Measurements from ENCODE around the gene ALG5. TPM values are rescaled to one million over a fixed set of nuclear protein-coding genes. Genes with fewer than 3 reads are reported as not detected.

ALG5 gene
- total RNA-seq, 1 donor from 2014 or later = 24.0 TPM

- Mint-ChIP-seq H3K27ac (no peak overlapping the region), H3K4me3 (no peak overlapping the region), H3K27me3 (peaks cover 16% of the 10 kb centered on the region), H3K4me1 (no peaks in the 10 kb centered on the region), H3K36me3 (ENCODE audit: low read depth) (no peaks in the 10 kb centered on the region), H3K9me3 (no peaks in the 10 kb centered on the region)
- no peak for ATAC-seq (ENCODE audit: low read depth)
- TF ChIP-seq, protein P1, sequence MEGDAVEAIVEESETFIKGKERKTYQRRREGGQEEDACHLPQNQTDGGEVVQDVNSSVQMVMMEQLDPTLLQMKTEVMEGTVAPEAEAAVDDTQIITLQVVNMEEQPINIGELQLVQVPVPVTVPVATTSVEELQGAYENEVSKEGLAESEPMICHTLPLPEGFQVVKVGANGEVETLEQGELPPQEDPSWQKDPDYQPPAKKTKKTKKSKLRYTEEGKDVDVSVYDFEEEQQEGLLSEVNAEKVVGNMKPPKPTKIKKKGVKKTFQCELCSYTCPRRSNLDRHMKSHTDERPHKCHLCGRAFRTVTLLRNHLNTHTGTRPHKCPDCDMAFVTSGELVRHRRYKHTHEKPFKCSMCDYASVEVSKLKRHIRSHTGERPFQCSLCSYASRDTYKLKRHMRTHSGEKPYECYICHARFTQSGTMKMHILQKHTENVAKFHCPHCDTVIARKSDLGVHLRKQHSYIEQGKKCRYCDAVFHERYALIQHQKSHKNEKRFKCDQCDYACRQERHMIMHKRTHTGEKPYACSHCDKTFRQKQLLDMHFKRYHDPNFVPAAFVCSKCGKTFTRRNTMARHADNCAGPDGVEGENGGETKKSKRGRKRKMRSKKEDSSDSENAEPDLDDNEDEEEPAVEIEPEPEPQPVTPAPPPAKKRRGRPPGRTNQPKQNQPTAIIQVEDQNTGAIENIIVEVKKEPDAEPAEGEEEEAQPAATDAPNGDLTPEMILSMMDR (IDR thresholded peaks at IDR 0.05) = no peak
- POLR2A ChIA-PET = no interaction called here
- DNase-seq = no peak
- intact Hi-C loops (cut with micrococcal nuclease) = no loop called here
- CTCF ChIA-PET = no interaction called here
These were observed 88.6 kb downstream of the ALG5 start for GRCh38 chr13:36910545-36910944.

- ChIA-PET POLR2A (no interaction called here), CTCF (no interaction called here)
- TF ChIP-seq, protein P1 (IDR thresholded peaks at IDR 0.05) = no peak
- ATAC-seq (ENCODE audit: low read depth) (no peak), DNase-seq (no peak)
- H3K27ac Mint-ChIP-seq = no peak overlapping the region
- no peak overlapping the region for H3K4me3 Mint-ChIP-seq
- H3K36me3 Mint-ChIP-seq (ENCODE audit: low read depth) = no peaks in the 10 kb centered on the region
- intact Hi-C loops (cut with micrococcal nuclease) = no loop called here
- peaks cover 9% of the 10 kb centered on the region for H3K27me3 Mint-ChIP-seq
- H3K9me3 Mint-ChIP-seq = no peaks in the 10 kb centered on the region
- H3K4me1 Mint-ChIP-seq = no peaks in the 10 kb centered on the region
These were observed 91.3 kb downstream of the ALG5 start for GRCh38 chr13:36907821-36908220.

GRCh38 chr13:36907266-36907665 is 91.9 kb downstream of the ALG5 start:
- H3K9me3 Mint-ChIP-seq = no peaks in the 10 kb centered on the region
- H3K27me3 Mint-ChIP-seq = peaks cover 9% of the 10 kb centered on the region
- H3K27ac Mint-ChIP-seq = no peak overlapping the region
- DNase-seq = no peak
- intact Hi-C loops (cut with micrococcal nuclease) = no loop called here
- H3K36me3 Mint-ChIP-seq (ENCODE audit: low read depth) = no peaks in the 10 kb centered on the region
- no peak for ATAC-seq (ENCODE audit: low read depth)
- H3K4me3 Mint-ChIP-seq = no peak overlapping the region
- TF ChIP-seq, protein P1 (IDR thresholded peaks at IDR 0.05) = no peak
- ChIA-PET POLR2A (no interaction called here), CTCF (no interaction called here)
- no peaks in the 10 kb centered on the region for H3K4me1 Mint-ChIP-seq

DNA sequence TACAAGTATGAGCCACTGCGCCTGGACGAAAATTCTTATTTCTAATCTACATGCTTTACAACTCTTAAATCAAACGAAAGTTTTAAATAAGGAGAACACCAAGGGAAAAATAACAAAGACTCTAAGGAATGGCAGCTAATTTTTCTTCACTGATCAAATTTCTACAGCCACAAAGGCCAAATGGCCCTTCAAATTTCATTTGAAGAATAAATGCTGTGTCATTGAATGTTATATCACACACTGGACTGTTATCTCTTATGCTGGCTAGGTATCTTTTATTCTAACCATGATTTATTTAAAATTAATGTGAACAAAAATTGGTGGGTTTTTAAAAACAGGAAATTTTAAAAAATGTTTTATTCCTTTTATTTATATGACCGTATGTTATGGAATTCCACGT is 93.2 kb downstream of the ALG5 start:
- ATAC-seq (ENCODE audit: low read depth) (no peak), DNase-seq (no peak)
- no peak overlapping the region for H3K4me3 Mint-ChIP-seq
- intact Hi-C loops (cut with micrococcal nuclease) = no loop called here
- POLR2A ChIA-PET = no interaction called here
- no peaks in the 10 kb centered on the region for H3K36me3 Mint-ChIP-seq (ENCODE audit: low read depth)
- peaks cover 17% of the 10 kb centered on the region for H3K27me3 Mint-ChIP-seq
- H3K9me3 Mint-ChIP-seq = no peaks in the 10 kb centered on the region
- CTCF ChIA-PET = no interaction called here
- TF ChIP-seq, protein P1 (IDR thresholded peaks at IDR 0.05) = no peak
- no peak overlapping the region for H3K27ac Mint-ChIP-seq
- no peaks in the 10 kb centered on the region for H3K4me1 Mint-ChIP-seq

- Mint-ChIP-seq H3K36me3 (ENCODE audit: low read depth) (no peaks in the 10 kb centered on the region), H3K9me3 (no peaks in the 10 kb centered on the region), H3K4me1 (no peaks in the 10 kb centered on the region), H3K27ac (no peak overlapping the region), H3K27me3 (peaks cover 20% of the 10 kb centered on the region), H3K4me3 (no peak overlapping the region)
- TF ChIP-seq, protein P1 (IDR thresholded peaks at IDR 0.05) = no peak
- POLR2A ChIA-PET = no interaction called here
- no peak for DNase-seq
- ATAC-seq (ENCODE audit: low read depth) = no peak
- intact Hi-C loops (cut with micrococcal nuclease) = no loop called here
- CTCF ChIA-PET = no interaction called here
These were observed 95.1 kb downstream of the ALG5 start for GRCh38 chr13:36903925-36904595.

Other genes with a start within 250 kb of the ALG5 start
- gene RFXAP, start 180.1 kb downstream of the ALG5 start, total RNA-seq = 8.8 and 9.6 TPM in 2 replicates
- not detected in 2 replicates for gene SMAD9, start 79.1 kb downstream of the ALG5 start, total RNA-seq
- 57.7 and 61.8 TPM in 2 replicates for gene EXOSC8, start 1.4 kb upstream of the ALG5 start, total RNA-seq
- gene SUPT20H, start 60.3 kb upstream of the ALG5 start, total RNA-seq = 61.9 and 66.6 TPM in 2 replicates
- gene CSNK1A1L, start 106.3 kb upstream of the ALG5 start, total RNA-seq = not detected in 2 replicates

Data from activated B cell treated with CpG ODN at 0.5 μM for 24 hours (primary cell).